Progenitor cell of endocrine pancreas (in vitro differentiated cells): ENCODE results near the gene TECPR1. TPM values are rescaled to one million over a fixed set of nuclear protein-coding genes. Genes with fewer than 3 reads are reported as not detected.
A peak's percentile ranks its signal among the peaks of the same experiment; 100 is the strongest.

Experiments used
- DNase-seq: peaks from one replicate; pipeline ENCODE4 v3.0.0; 2021; ENCODE audit warnings: low spot score; ENCODE audit not compliant: unreplicated experiment
- H3K27ac Mint-ChIP-seq: 2 replicates; pipeline ENCODE4 v1.8.0; 2021; ENCODE audit warnings: mild to moderate bottlenecking, moderate library complexity, mixed read lengths
- H3K27me3 Mint-ChIP-seq: 2 replicates; pipeline ENCODE4 v1.8.0; 2021; ENCODE audit warnings: mixed read lengths
- H3K36me3 Mint-ChIP-seq: 2 replicates; pipeline ENCODE4 v1.8.0; 2022; ENCODE audit warnings: mixed read lengths; ENCODE audit not compliant: insufficient read depth
- H3K4me1 Mint-ChIP-seq: 2 replicates; pipeline ENCODE4 v1.8.0; 2021; ENCODE audit warnings: low read depth, mixed read lengths
- H3K4me3 Mint-ChIP-seq: 2 replicates; pipeline ENCODE4 v1.8.0; 2021; ENCODE audit warnings: low read depth, mild to moderate bottlenecking, moderate library complexity, mixed read lengths
- H3K9me3 Mint-ChIP-seq: 2 replicates; pipeline ENCODE4 v1.8.0; 2021; ENCODE audit warnings: low read depth, mixed read lengths
- CTCF ChIP-seq: fragments of 200-600 bp; sonication (generic); IDR thresholded peaks from one replicate; pipeline ENCODE4 v1.5.0; 2021; ENCODE audit warnings: antibody characterized with exemption, mild to moderate bottlenecking; ENCODE audit not compliant: unreplicated experiment
- total RNA-seq: library from RNA; stranded (reverse); gene quantifications from 2 replicates; pipeline ENCODE4 v1.2.1, GENCODE V29; 2021

TECPR1 gene
- total RNA-seq, 1 donor from 2014 or later = 41.6 TPM

GRCh38 chr7:98165827-98166667 lies 86.0 kb downstream of the TECPR1 start:
- Mint-ChIP-seq H3K4me3 (no peak overlapping the region), H3K27me3 (no peaks in the 10 kb centered on the region), H3K27ac (no peak overlapping the region), H3K36me3 (no peaks in the 10 kb centered on the region), H3K4me1 (peaks cover 2% of the 10 kb centered on the region), H3K9me3 (no peaks in the 10 kb centered on the region)
- TF ChIP-seq CTCF = peak; percentile 76
- DNase-seq = peak; percentile 40

Other genes with a start within 250 kb of the TECPR1 start
- 31.0 and 32.3 TPM in 2 replicates for gene LMTK2, start 145.4 kb downstream of the TECPR1 start, total RNA-seq
- 0.57 and 1.7 TPM in 2 replicates for gene BHLHA15, start 40.8 kb downstream of the TECPR1 start, total RNA-seq
- gene BRI3, start 29.5 kb upstream of the TECPR1 start, total RNA-seq = 124 and 125 TPM in 2 replicates
- gene BAIAP2L1, start 148.9 kb upstream of the TECPR1 start, total RNA-seq = 32.7 and 34.2 TPM in 2 replicates